ENCODE measurements around the gene TOR1B. TPM values are rescaled to one million over a fixed set of nuclear protein-coding genes. Genes with fewer than 3 reads are reported as not detected.

TOR1B gene
- polyA plus RNA-seq, 1 of the 3 experiments (the other 2 are of a cell fraction) = 37.4 TPM

DNA sequence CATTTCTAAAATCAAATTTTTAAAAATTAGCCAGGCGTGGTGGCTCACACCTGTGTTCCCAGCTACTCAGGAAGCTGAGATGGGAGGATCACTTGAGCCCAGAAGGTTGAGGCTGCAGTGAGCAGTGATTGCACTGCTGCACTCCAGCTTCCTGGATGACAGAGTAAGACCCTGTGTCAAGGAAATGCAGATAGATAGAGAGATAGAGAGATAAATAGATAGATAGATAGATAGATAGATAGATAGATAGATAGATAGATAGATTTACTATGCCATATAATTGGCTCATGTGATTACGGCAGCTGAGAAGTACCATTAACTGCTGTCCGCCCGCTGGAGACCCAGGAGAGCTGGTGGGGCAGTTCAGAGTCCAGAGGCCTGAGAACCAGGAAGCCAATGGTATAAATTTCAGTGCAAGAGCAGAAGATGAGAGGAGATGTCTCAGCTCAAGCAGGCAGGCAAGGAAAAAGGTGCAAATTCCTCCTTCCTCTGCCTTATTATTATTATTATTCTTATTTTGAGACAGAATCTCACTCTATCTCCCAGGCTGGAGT lies 37.1 kb upstream of the TOR1B start:
- Histone ChIP-seq H3K79me2 (ENCODE audit: insufficient read depth) (no peaks in the 10 kb centered on the region), H3K36me3 (replicated peaks in 1 of 2; ENCODE audit: control insufficient read depth in 1 of 2, insufficient read depth in 2 of 2, low read length in 1 of 2) (no peaks in the 10 kb centered on the region), H2AFZ (ENCODE audit: low read depth) (no peak overlapping the region), H3K27ac (ENCODE audit: low read depth in 2 of 2, low read length in 1 of 2) (no peak overlapping the region), H3K4me2 (no peak overlapping the region), H4K20me1 (ENCODE audit: insufficient read depth) (no peaks in the 10 kb centered on the region), H3K4me1 (ENCODE audit: control insufficient read depth in 1 of 2, insufficient read depth in 2 of 2, low read depth in 1 of 2, low read length in 1 of 2) (no peaks in the 10 kb centered on the region; a peak in 1 of 4 replicates), H3F3A (replicated peaks; ENCODE audit: insufficient read depth) (no peaks in the 10 kb centered on the region), H3K4me3 (ENCODE audit: low read depth in 2 of 2, low read length in 1 of 2) (no peak overlapping the region), H3K9ac (no peak overlapping the region), H3K9me3 (no peaks in the 10 kb centered on the region), H3K9me2 (no peaks in the 10 kb centered on the region), H3K27me3 (ENCODE audit: insufficient read depth) (no peaks in the 10 kb centered on the region)
- CTCF ChIA-PET = interaction anchor here (0.7 to 2.9 kb wide), 5 partner anchors 10 to 39 kb away, joined by 3 to 14 read pairs (median 8); no protein-coding TSS in a partner anchor
- TF ChIP-seq RFX5 (IDR thresholded peaks at IDR 0.05; ENCODE audit: low read length) (no peak), ELF1 (IDR thresholded peaks at IDR 0.05) (no peak), RXRA (IDR thresholded peaks at IDR 0.05; ENCODE audit: borderline replicate concordance, low read depth) (no peak), TEAD4 (IDR thresholded peaks at IDR 0.05; ENCODE audit: borderline replicate concordance, insufficient read depth) (no peak), JUND (IDR thresholded peaks at IDR 0.05) (no peak), GABPA (IDR thresholded peaks at IDR 0.05; ENCODE audit: low read depth) (no peak), MEF2A (IDR thresholded peaks at IDR 0.05; ENCODE audit: borderline replicate concordance, low read depth) (no peak), RAD21 (IDR thresholded peaks at IDR 0.05; ENCODE audit: low read length) (no peak), EZH2phosphoT487 (IDR thresholded peaks at IDR 0.05; ENCODE audit: borderline replicate concordance, low read depth) (no peak), TCF12 (IDR thresholded peaks at IDR 0.05) (no peak), FOXM1 (IDR thresholded peaks at IDR 0.05; ENCODE audit: low read depth) (no peak), NFIC (IDR thresholded peaks at IDR 0.05; ENCODE audit: borderline replicate concordance) (no peak)
- TF ChIP-seq, protein P1, sequence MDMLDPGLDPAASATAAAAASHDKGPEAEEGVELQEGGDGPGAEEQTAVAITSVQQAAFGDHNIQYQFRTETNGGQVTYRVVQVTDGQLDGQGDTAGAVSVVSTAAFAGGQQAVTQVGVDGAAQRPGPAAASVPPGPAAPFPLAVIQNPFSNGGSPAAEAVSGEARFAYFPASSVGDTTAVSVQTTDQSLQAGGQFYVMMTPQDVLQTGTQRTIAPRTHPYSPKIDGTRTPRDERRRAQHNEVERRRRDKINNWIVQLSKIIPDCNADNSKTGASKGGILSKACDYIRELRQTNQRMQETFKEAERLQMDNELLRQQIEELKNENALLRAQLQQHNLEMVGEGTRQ (IDR thresholded peaks at IDR 0.05; ENCODE audit: borderline replicate concordance, low read depth, low read length) = no peak
- TF ChIP-seq, protein P2, sequence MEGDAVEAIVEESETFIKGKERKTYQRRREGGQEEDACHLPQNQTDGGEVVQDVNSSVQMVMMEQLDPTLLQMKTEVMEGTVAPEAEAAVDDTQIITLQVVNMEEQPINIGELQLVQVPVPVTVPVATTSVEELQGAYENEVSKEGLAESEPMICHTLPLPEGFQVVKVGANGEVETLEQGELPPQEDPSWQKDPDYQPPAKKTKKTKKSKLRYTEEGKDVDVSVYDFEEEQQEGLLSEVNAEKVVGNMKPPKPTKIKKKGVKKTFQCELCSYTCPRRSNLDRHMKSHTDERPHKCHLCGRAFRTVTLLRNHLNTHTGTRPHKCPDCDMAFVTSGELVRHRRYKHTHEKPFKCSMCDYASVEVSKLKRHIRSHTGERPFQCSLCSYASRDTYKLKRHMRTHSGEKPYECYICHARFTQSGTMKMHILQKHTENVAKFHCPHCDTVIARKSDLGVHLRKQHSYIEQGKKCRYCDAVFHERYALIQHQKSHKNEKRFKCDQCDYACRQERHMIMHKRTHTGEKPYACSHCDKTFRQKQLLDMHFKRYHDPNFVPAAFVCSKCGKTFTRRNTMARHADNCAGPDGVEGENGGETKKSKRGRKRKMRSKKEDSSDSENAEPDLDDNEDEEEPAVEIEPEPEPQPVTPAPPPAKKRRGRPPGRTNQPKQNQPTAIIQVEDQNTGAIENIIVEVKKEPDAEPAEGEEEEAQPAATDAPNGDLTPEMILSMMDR (IDR thresholded peaks at IDR 0.05) = no peak
- TF ChIP-seq, protein P3, sequence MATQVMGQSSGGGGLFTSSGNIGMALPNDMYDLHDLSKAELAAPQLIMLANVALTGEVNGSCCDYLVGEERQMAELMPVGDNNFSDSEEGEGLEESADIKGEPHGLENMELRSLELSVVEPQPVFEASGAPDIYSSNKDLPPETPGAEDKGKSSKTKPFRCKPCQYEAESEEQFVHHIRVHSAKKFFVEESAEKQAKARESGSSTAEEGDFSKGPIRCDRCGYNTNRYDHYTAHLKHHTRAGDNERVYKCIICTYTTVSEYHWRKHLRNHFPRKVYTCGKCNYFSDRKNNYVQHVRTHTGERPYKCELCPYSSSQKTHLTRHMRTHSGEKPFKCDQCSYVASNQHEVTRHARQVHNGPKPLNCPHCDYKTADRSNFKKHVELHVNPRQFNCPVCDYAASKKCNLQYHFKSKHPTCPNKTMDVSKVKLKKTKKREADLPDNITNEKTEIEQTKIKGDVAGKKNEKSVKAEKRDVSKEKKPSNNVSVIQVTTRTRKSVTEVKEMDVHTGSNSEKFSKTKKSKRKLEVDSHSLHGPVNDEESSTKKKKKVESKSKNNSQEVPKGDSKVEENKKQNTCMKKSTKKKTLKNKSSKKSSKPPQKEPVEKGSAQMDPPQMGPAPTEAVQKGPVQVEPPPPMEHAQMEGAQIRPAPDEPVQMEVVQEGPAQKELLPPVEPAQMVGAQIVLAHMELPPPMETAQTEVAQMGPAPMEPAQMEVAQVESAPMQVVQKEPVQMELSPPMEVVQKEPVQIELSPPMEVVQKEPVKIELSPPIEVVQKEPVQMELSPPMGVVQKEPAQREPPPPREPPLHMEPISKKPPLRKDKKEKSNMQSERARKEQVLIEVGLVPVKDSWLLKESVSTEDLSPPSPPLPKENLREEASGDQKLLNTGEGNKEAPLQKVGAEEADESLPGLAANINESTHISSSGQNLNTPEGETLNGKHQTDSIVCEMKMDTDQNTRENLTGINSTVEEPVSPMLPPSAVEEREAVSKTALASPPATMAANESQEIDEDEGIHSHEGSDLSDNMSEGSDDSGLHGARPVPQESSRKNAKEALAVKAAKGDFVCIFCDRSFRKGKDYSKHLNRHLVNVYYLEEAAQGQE (IDR thresholded peaks at IDR 0.05; ENCODE audit: low read depth, low read length) = no peak
- TF ChIP-seq, protein P4, sequence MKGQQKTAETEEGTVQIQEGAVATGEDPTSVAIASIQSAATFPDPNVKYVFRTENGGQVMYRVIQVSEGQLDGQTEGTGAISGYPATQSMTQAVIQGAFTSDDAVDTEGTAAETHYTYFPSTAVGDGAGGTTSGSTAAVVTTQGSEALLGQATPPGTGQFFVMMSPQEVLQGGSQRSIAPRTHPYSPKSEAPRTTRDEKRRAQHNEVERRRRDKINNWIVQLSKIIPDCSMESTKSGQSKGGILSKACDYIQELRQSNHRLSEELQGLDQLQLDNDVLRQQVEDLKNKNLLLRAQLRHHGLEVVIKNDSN (IDR thresholded peaks at IDR 0.05; ENCODE audit: borderline replicate concordance, low read depth) = no peak
- 85% methylated on average over 4 of the region's 4 CpGs for WGBS (ENCODE audit: low lambda C conversion rate)
- no peak for DNase-seq
- POLR2A ChIA-PET = no interaction called here
